Inferior parietal cortex (tissue), 1 donor: ENCODE data around the gene B3GALT2.
"Not testable (repeated sequence)": the region's sequence is repeated elsewhere in the genome, so short reads cannot be mapped to it uniquely, and the experiment has no call there.

Source experiments
- DNase-seq: peaks from one replicate; pipeline ENCODE4 v3.0.0-alpha.2; 2016; ENCODE audit errors: extremely low spot score

The B3GALT2 gene, protein sequence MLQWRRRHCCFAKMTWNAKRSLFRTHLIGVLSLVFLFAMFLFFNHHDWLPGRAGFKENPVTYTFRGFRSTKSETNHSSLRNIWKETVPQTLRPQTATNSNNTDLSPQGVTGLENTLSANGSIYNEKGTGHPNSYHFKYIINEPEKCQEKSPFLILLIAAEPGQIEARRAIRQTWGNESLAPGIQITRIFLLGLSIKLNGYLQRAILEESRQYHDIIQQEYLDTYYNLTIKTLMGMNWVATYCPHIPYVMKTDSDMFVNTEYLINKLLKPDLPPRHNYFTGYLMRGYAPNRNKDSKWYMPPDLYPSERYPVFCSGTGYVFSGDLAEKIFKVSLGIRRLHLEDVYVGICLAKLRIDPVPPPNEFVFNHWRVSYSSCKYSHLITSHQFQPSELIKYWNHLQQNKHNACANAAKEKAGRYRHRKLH

DNA sequence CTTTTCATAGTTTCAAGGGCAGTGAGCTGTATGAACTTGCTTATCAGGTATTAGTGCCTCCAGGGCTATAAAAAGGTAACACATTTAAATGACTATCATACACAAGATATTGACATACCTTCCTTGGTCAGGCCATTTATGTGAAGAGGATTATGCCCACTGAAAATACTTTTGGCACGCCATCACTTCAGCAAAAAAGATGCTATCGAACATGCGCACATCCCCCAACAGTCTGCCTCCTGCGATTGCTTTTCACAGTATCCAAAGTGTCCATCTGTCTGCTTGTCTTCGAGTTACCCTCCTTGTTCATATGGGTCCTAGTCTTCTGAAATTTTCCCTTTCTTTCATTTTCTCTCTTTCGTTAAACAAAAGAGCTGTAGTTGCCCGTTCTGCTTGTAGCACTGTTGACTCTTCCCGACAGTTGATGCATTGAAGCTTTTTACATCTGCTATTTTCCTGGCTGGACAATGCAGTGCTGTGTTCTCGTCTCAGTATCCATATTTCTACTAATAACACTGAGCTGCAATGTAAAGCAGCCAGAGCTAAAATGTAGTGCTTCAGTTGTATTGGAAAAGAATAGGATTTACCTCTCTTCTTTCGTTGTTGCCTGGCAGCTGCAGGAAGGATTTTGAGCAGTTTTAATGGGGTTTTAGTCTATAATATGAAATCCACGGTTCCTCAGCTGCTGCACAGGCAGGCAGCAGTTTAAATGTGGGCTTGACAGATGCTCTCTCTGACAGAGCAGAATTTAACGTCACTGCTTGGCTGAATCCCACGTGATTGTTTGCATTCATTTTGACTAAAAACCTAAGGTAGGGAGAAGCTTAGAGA is at the start of gene B3GALT2:
Gene B3GALT2 (minus strand): TSS at position 713 of the 831 bp plus-strand sequence. CDS start 5,051 bp downstream, outside the sequence.
- peak; percentile 86 for DNase-seq

GRCh38 chr1:193234530-193234929 is 48.1 kb upstream of the B3GALT2 start:
- DNase-seq: no peak

GRCh38 chr1:193231146-193231545 is 44.7 kb upstream of the B3GALT2 start:
- not testable (repeated sequence) for DNase-seq

- no peak for DNase-seq
Observed at GRCh38 chr1:193229136-193229535, 42.7 kb upstream of the B3GALT2 start.

DNA sequence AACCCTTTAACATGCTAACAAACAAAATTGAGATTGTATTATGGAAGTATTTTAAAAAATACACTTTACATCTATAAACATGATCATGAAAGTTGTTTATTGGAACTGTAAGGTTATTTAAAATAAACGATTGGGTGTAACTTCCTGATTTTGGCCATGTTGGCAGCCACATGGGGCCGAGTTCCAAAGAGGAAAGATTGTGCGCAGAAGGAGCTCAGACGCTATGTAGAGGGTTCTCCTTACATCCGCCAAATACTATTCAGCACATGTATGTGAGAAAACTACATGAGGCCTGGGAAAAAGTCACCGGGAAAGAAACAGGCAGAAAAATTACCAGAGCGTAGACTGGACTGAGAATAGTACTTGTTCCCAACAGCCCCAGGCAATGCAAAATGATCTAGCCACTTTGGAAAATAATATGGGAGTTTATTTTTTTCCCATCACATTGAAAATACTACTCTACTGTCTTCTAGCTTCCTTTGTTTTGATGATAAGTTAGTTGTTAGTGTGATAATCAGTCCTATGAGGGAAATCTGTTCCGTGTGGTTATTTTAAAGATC is 35.7 kb upstream of the B3GALT2 start:
- DNase-seq: no peak

DNA sequence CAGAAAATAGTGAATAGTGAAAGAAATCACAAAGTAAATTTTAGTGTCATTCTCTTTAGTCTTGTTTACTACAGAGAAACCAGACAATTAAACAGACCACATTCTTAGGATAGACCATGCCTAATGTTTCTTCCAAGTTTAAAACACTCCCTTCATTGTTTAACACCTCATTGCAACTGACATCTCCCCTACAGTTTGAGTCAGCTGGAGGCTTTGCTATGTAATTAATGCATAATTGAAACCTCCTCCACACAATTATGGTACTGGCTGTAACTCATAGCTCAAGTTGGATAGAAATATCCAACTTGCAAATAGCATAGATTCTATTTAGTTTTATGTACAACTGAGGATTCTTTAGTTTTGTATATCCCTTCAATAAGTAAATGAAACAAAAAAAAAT is 35.2 kb upstream of the B3GALT2 start:
- DNase-seq: peak; percentile 15

GRCh38 chr1:193219391-193219790 is 33.0 kb upstream of the B3GALT2 start:
- DNase-seq: no peak

- DNase-seq: no peak
Observed at GRCh38 chr1:193216920-193217319, 30.5 kb upstream of the B3GALT2 start.

DNA sequence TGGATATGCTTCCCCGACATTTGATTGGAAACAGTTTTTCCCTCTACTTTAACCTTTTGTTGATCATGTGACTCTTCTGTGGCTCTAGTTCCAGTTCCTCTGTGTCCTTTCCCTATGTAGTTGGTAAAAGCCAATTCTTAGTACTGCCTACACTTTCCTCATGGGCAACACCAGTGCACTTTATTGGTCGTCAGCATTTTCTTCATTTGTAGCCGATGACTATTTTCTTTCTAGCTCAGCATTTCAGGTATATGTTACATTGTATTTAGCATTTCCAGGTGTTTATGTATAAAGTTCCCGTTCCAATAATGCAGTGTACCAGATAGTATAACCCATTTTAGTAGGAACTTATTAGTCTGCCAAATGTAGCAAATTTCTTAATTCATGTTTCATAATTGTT is 27.6 kb upstream of the B3GALT2 start:
- no peak for DNase-seq

GRCh38 chr1:193212637-193213036 is 26.2 kb upstream of the B3GALT2 start:
- DNase-seq: no peak

DNA sequence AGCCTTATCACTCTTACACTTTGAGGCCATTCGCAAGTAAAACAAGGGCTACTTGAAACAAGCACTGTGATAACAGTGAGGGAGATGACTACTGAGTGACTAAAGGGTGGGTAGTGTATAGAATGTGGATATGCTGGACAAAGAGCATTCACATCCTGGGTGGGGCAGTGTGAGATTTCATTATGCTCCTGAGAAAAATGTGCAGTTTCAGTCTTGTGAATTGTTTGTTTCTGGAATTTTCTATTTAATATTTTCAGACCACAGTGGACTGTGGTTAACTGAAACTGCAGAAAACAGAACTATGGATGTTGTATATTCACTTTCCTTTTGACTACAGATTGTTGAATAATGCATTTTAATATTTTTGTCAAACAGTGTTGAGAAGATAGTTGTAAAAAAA is 25.1 kb upstream of the B3GALT2 start:
- DNase-seq: no peak

DNA sequence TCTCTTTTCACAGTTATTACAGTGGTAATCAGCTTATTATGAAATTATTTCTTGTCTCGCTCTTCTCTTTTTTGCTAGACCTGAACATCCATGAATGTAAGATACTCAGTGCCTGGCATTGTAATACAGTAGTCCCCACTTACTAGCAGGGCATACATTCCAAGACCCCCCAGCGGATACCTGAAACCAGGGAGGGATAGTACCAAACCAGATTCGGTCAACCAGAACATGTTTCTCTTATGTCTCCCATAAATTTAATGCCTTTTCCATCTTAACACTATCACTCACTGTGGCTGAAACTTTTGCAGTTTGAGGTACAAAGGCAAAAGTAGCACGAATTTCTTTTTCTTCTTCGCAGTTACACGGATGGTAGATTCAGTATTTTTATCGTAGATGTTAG is 24.6 kb upstream of the B3GALT2 start:
- DNase-seq: no peak

DNA sequence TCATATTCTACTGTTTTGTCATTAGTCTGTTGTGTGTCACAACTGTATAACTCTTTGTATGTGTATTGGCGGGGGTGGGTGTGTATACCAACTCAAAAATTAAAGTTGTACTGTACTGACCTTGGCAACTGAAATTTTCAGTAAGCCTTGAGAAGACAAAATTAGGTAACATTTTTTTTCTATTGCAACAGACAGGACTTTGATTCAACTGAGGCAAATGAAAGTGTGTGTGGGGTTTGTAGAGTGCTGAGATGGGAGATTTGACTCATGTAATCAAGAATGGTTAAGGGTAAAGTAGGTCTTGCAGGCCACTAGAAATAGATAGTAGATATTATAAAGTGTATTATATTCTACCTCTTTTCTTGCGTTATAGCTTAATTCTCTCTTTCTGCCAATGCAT is 14.6 kb upstream of the B3GALT2 start:
- DNase-seq: no peak

DNA sequence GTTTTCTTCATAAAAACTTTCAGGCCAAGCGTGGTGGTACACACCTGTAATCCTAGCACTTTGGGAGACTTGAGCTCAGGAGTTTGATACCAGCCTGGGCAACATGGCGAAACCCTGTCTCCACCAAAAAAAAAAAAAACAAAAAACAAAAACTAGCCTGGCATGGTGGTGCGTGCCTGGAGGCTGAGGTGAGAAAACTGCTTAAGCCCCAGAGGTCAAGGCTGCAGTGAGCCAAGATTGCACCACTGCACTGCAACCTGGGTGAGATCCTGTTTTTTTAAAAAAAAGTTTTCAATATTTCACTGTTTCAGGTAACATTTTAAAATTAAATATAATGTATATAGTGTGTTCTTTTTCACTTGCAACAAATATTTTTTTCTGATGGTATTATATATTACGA is 13.5 kb upstream of the B3GALT2 start:
- no peak for DNase-seq

DNA sequence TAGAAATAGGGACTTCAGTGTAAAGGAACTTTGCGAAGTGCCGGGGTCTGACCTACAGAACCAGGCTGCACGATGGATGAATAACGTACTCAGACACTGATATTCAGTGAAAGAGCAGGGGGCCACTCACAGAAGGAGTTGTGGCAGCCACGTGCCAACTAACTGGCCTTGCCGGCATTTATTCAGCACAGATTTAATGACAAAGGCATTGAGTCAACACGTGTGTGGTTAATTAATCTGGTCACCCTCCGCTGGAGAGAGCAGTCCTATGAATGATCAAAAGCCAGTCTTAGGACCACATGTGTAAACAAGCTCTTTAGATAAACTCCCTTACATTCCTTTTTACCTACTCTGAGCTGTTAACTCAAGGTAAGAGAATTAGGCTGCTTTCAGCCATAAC is 6.2 kb upstream of the B3GALT2 start:
- DNase-seq: no peak

DNA sequence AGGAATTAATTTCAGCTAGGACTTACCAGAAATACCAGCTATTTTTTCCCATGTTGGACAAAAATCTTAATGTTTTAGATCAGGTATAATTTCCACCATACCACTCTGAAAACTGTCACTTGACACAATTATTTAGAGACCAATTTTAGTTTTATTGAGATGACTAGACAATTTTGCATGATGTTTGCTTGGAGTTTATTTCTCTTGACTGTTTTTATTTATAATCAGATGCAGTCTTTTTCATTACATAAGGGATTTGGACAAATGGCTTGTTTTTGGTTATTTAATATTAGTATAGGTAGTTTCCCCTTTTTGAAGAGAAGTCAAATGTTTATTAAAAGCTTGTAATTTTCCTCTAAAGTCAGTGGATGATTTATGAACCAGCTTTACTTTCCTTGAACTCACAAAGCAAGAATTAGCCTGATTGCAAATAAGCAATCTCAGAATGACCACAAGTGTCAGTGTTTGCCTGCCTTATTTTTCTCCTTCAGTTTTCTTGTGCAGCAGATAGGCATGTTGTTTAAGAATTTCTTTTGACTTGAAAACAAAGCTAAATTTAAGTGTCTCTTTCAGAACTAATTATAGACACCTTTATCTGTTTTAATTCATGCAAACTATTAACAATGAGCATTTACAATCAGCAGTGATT is 3.8 kb upstream of the B3GALT2 start:
- no peak for DNase-seq

- DNase-seq: no peak
Observed at GRCh38 chr1:193189442-193190095, 3.2 kb upstream of the B3GALT2 start.

- not testable (repeated sequence) for DNase-seq
Observed at GRCh38 chr1:193188915-193189314, 2.5 kb upstream of the B3GALT2 start.

DNA sequence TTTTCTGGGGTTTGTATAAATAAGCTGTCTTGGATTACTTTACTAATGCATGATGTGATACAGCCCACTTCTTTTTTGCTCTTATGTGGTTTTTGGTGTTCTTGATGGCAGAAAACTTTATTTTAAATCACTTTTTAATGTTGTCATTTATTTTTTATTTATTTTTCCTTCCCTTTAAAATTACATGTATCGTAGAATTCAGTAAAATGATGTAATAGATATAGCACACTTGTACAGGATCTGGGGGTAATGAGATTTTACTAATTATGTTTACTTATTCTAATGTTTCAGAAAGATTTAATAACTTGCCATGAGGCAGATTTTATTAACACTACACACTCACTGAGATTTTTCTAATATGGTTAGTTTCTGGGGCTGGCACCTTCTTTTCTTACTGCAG is 701 bp upstream of the B3GALT2 start:
- DNase-seq: no peak

GRCh38 chr1:193185211-193185610 is 1.2 kb downstream of the B3GALT2 start:
- no peak for DNase-seq

- DNase-seq: no peak
Observed at GRCh38 chr1:193184776-193185175, 1.6 kb downstream of the B3GALT2 start.
